H1 (cell line): Measurements from ENCODE around the gene TTC24. TPM values are rescaled to one million over a fixed set of nuclear protein-coding genes. Genes with fewer than 3 reads are reported as not detected.
A peak's percentile ranks its signal among the peaks of the same experiment; 100 is the strongest.

Source experiments
- CTCF ChIA-PET: fragments of 300-600 bp; sonication (Branson Sonifier 250); formaldehyde crosslinking; loops from one replicate; lab custom pipeline; 2021; ENCODE audit not compliant: partially characterized antibody; lab: Charles Lee
- POLR2A ChIA-PET: fragments of 300-600 bp; sonication (Branson Sonifier 250); formaldehyde crosslinking; loops from one replicate; lab custom pipeline; 2021; ENCODE audit warnings: inconsistent platforms; ENCODE audit not compliant: partially characterized antibody; lab: Charles Lee
- DNase-seq, 2 experiments: peaks; one replicate each; pipeline versions ENCODE4 v3.0.0 to v3.0.0-alpha.2; 2010 to 2022; ENCODE audit warnings: low spot score in 2 of 2, low read depth in 1 of 2, mixed read lengths in 1 of 2
- FAIRE-seq: peaks from 2 replicates; lab custom pipeline; 2011; peaks lifted over from hg19 to GRCh38; lab: Jason Lieb, UNC
- H2AFZ ChIP-seq: 2 replicates; pipeline ENCODE4 v1.8.1; 2012; ENCODE audit warnings: low read length, inconsistent platforms
- H2AK5ac ChIP-seq: 2 replicates; pipeline ENCODE4 v1.6.1; 2013; ENCODE audit warnings: low read depth, low read length
- H2BK120ac ChIP-seq: replicated peaks from 2 replicates; pipeline ENCODE3; 2013; ENCODE audit warnings: low read depth, low read length, inconsistent platforms
- H2BK12ac ChIP-seq: 2 replicates; pipeline ENCODE4 v1.6.1; 2013; ENCODE audit warnings: low read depth, low read length
- H2BK15ac ChIP-seq: 2 replicates; pipeline ENCODE4 v1.6.1; 2013; ENCODE audit warnings: low read length
- H2BK20ac ChIP-seq: 2 replicates; pipeline ENCODE4 v1.6.1; 2013; ENCODE audit warnings: low read length
- H2BK5ac ChIP-seq: 2 replicates; pipeline ENCODE4 v1.6.1; 2013; ENCODE audit warnings: low read depth, low read length
- H3K14ac ChIP-seq: 2 replicates; pipeline ENCODE4 v1.6.1; 2013; ENCODE audit warnings: inconsistent platforms; ENCODE audit not compliant: insufficient read length
- H3K18ac ChIP-seq: 2 replicates; pipeline ENCODE4 v1.6.1; 2013; ENCODE audit warnings: low read length; ENCODE audit errors: extremely low read depth
- H3K23ac ChIP-seq: 2 replicates; pipeline ENCODE4 v1.6.1; 2013; ENCODE audit warnings: inconsistent platforms; ENCODE audit not compliant: insufficient read length
- H3K23me2 ChIP-seq: 2 replicates; pipeline ENCODE4 v1.6.1; 2013; ENCODE audit warnings: low read depth, low read length
- H3K27ac ChIP-seq: 2 replicates; pipeline ENCODE4 v1.6.1; 2011; ENCODE audit warnings: low read depth, low read length, inconsistent platforms
- H3K27me3 ChIP-seq, 4 experiments: replicated peaks in 1 of 4; 1 replicate in 1 of 4; 2 replicates in 3 of 4; pipeline versions ENCODE4 v1.6.1 to v1.8.1; 2011 to 2013; ENCODE audit warnings: low read length in 3 of 4, mild to moderate bottlenecking in 3 of 4, inconsistent platforms in 2 of 4, mixed read lengths in 2 of 4, moderate library complexity in 1 of 4; ENCODE audit not compliant: control insufficient read depth in 3 of 4, insufficient read depth in 3 of 4; ENCODE audit errors: extremely low read depth in 1 of 4
- H3K36me3 ChIP-seq, 4 experiments: 2 replicates each; pipeline versions ENCODE4 v1.6.1 to v1.8.1; 2011 to 2013; ENCODE audit warnings: mild to moderate bottlenecking in 4 of 4, low read length in 3 of 4, moderate library complexity in 2 of 4, control low read depth in 1 of 4, inconsistent platforms in 1 of 4; ENCODE audit not compliant: insufficient read depth in 4 of 4, control insufficient read depth in 2 of 4
- H3K4ac ChIP-seq: replicated peaks from 2 replicates; pipeline ENCODE3; 2013; ENCODE audit warnings: low read length, low read depth, mixed read lengths, inconsistent platforms; ENCODE audit not compliant: insufficient read length
- H3K4me1 ChIP-seq, 4 experiments: replicated peaks in 1 of 4; 1 replicate in 1 of 4; 2 replicates in 3 of 4; pipeline versions ENCODE4 v1.6.1 to v1.8.1; 2011 to 2013; ENCODE audit warnings: low read length in 3 of 4, inconsistent platforms in 2 of 4, mixed read lengths in 1 of 4; ENCODE audit not compliant: insufficient read depth in 4 of 4, control insufficient read depth in 3 of 4
- H3K4me2 ChIP-seq, 2 experiments: 2 replicates each; pipeline versions ENCODE4 v1.6.1 to v1.8.1; 2011 to 2013; ENCODE audit warnings: low read depth in 2 of 2, low read length in 2 of 2, control low read depth in 1 of 2, inconsistent platforms in 1 of 2, mild to moderate bottlenecking in 1 of 2; ENCODE audit not compliant: insufficient read depth in 1 of 2
- H3K4me3 ChIP-seq, 4 experiments: fragments of 200-600, 300-600 bp in 1 of 4; sonication (generic), shearing (Covaris generic), sonication (Bioruptor Twin) in 1 of 4; 2 replicates each; pipeline versions ENCODE4 v1.5.1 to v1.8.1; 2011 to 2016; ENCODE audit warnings: low read length in 4 of 4, low read depth in 3 of 4, control low read depth in 2 of 4, inconsistent platforms in 2 of 4, mild to moderate bottlenecking in 2 of 4, mixed read lengths in 1 of 4, moderate library complexity in 1 of 4; ENCODE audit not compliant: insufficient read depth in 2 of 4; ENCODE audit errors: extremely low read depth in 1 of 4
- H3K56ac ChIP-seq: replicated peaks from 2 replicates; pipeline ENCODE3; 2013; ENCODE audit warnings: low read depth, mild to moderate bottlenecking, mixed read lengths, low read length, inconsistent platforms; ENCODE audit not compliant: insufficient read length
- H3K79me1 ChIP-seq: 2 replicates; pipeline ENCODE4 v1.6.1; 2013; ENCODE audit warnings: low read depth, low read length, control low read depth
- H3K79me2 ChIP-seq, 2 experiments: 2 replicates each; pipeline versions ENCODE4 v1.6.1 to v1.8.1; 2012 to 2013; ENCODE audit warnings: low read length in 2 of 2, mild to moderate bottlenecking in 2 of 2, inconsistent platforms in 1 of 2; ENCODE audit not compliant: insufficient read depth in 2 of 2, control insufficient read depth in 1 of 2
- H3K9ac ChIP-seq, 4 experiments: replicated peaks in 1 of 4; 1 replicate in 1 of 4; 2 replicates in 3 of 4; pipeline versions ENCODE4 v1.6.1 to v1.8.1; 2011 to 2013; ENCODE audit warnings: low read depth in 3 of 4, low read length in 3 of 4, control low read depth in 2 of 4, mild to moderate bottlenecking in 2 of 4, moderate library complexity in 2 of 4, inconsistent platforms in 1 of 4; ENCODE audit errors: extremely low read depth in 1 of 4
- H3K9me3 ChIP-seq, 2 experiments: 2 replicates each; pipeline versions ENCODE4 v1.6.1 to v1.8.1; 2012 to 2013; ENCODE audit warnings: mild to moderate bottlenecking in 2 of 2, moderate library complexity in 2 of 2, control low read depth in 1 of 2, inconsistent platforms in 1 of 2, low read depth in 1 of 2, low read length in 1 of 2, mixed read lengths in 1 of 2; ENCODE audit not compliant: insufficient read depth in 2 of 2
- H4K20me1 ChIP-seq, 2 experiments: replicated peaks in 1 of 2; 2 replicates each; pipeline versions ENCODE3 to v1.8.1; 2011 to 2013; ENCODE audit warnings: inconsistent platforms in 2 of 2, low read length in 2 of 2, mild to moderate bottlenecking in 1 of 2; ENCODE audit not compliant: insufficient read depth in 2 of 2, control insufficient read depth in 1 of 2
- H4K5ac ChIP-seq: 2 replicates; pipeline ENCODE4 v1.6.1; 2013; ENCODE audit warnings: low read length, low read depth, mixed read lengths, inconsistent platforms; ENCODE audit not compliant: insufficient read length
- H4K8ac ChIP-seq: 2 replicates; pipeline ENCODE4 v1.8.0; 2013; ENCODE audit warnings: mild to moderate bottlenecking, moderate library complexity, low read length, inconsistent platforms; ENCODE audit not compliant: insufficient read depth; ENCODE audit errors: extremely low read depth
- H4K91ac ChIP-seq: replicated peaks from 2 replicates; pipeline ENCODE3; 2013; ENCODE audit warnings: low read length, mixed read lengths, inconsistent platforms; ENCODE audit not compliant: insufficient read length
- JUN ChIP-seq: IDR thresholded peaks from 2 replicates; pipeline ENCODE4 v1.6.1; 2011; ENCODE audit warnings: low read depth, mild to moderate bottlenecking, improper control_type of control experiment, low read length
- RAD21 ChIP-seq, 2 experiments: IDR thresholded peaks in 1 of 2; conservative IDR thresholded peaks in 1 of 2; 2 replicates each; pipeline ENCODE4 v1.6.1; 2011; ENCODE audit warnings: low read depth in 2 of 2, low read length in 2 of 2, improper control_type of control experiment in 1 of 2, inconsistent platforms in 1 of 2, mild to moderate bottlenecking in 1 of 2, moderate library complexity in 1 of 2
- TCF12 ChIP-seq: IDR thresholded peaks from 2 replicates; pipeline ENCODE4 v1.6.1; 2011; ENCODE audit warnings: low read depth, mild to moderate bottlenecking, low read length
- WGBS, 2 experiments: shearing (Covaris generic) in 1 of 2; methylation state at CpG; one replicate each; pipeline versions ENCODE4 v1.1.6 to v1.1.7; 2013 to 2015; ENCODE audit warnings: low lambda C conversion rate in 2 of 2, mixed read lengths in 2 of 2, inconsistent platforms in 1 of 2, low coverage in 1 of 2, missing lambda C conversion rate in 1 of 2; ENCODE audit not compliant: insufficient replicate concordance in 2 of 2, insufficient coverage in 1 of 2, insufficient read length in 1 of 2; ENCODE audit errors: extremely low coverage in 1 of 2, missing lambda C conversion rate in 1 of 2; 5-methylcytosine and 5-hydroxymethylcytosine counted together
- polyA plus RNA-seq, 7 experiments: library from polyadenylated mRNA; depleted of rRNA in 3 of 7; stranded (reverse) in 5 of 7; unstranded in 2 of 7; fragments of >200 nt in 5 of 7; fragments of 200-250 nt in 2 of 7; gene quantifications; 1 replicate in 5 of 7; 2 replicates in 1 of 7; 4 replicates in 1 of 7; pipeline versions ENCODE4 v1.2.1 to v1.2.3, GENCODE V29; 2011 to 2013; ENCODE audit warnings: missing spikeins in 2 of 7, mixed read lengths in 2 of 7
- total RNA-seq: library from RNA; stranded (reverse); fragmentation: NEBNext Ultra II Directional; extraction: Animal tissue kit (Norgen Biotek cat#: 25700); gene quantifications from 2 replicates; pipeline ENCODE4 v1.2.1, GENCODE V29; 2021
- TF ChIP-seq, protein P1 (sequence below), 3 experiments: IDR thresholded peaks; 1 replicate in 2 of 3; 2 replicates in 1 of 3; pipeline versions ENCODE4 v1.5.1 to v1.6.1; 2011; ENCODE audit warnings: low read length in 3 of 3, mild to moderate bottlenecking in 3 of 3, inconsistent platforms in 2 of 3, low read depth in 1 of 3, moderate library complexity in 1 of 3; ENCODE audit not compliant: insufficient read depth in 1 of 3; ENCODE audit errors: control extremely low read depth in 1 of 3

Gene TTC24
- total and polyA plus RNA-seq, 2 of the 8 experiments (the other 6 are each of a cell fraction or from before 2014, with no cell fraction given), result 0.08 TPM; not detected in 1

DNA sequence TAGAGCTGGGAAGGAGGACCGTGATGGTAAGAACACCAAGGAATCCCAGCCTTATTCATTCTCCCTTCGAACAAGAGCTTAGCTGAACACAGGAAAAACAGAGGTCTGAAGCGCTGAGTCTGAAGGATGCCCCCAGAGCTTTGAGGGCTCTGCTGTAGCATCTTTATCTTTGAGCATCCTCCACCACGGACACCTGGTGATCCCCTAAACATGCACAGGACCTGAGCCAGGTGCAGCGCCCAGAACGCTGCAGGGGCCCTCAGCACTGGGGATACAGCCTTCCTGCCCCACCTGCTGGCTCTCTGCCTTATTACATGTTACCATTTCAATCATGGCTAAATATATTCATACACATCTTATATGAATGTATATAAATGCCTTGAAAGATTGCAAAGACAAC, 29.5 kb downstream of the TTC24 start:
- H3K27me3 ChIP-seq, result no peaks in the 10 kb centered on the region
- no peak overlapping the region for H3K27ac ChIP-seq
- no peak overlapping the region for H2AK5ac ChIP-seq
- no peak overlapping the region for H3K56ac ChIP-seq
- WGBS, 2 experiments, result 64% methylated on average over 6 of the region's 6 CpGs; no CpG with 5 or more reads in 1 of the 2 experiments
- H3K18ac ChIP-seq, result no peak overlapping the region
- H3K23me2 ChIP-seq, result no peaks in the 10 kb centered on the region
- no peaks in the 10 kb centered on the region for H3K9me3 ChIP-seq
- peak in 1 of 2 experiments; percentile 62 for DNase-seq
- no peak overlapping the region for H3K14ac ChIP-seq
- TF ChIP-seq JUN, result no peak
- TF ChIP-seq, protein P1, sequence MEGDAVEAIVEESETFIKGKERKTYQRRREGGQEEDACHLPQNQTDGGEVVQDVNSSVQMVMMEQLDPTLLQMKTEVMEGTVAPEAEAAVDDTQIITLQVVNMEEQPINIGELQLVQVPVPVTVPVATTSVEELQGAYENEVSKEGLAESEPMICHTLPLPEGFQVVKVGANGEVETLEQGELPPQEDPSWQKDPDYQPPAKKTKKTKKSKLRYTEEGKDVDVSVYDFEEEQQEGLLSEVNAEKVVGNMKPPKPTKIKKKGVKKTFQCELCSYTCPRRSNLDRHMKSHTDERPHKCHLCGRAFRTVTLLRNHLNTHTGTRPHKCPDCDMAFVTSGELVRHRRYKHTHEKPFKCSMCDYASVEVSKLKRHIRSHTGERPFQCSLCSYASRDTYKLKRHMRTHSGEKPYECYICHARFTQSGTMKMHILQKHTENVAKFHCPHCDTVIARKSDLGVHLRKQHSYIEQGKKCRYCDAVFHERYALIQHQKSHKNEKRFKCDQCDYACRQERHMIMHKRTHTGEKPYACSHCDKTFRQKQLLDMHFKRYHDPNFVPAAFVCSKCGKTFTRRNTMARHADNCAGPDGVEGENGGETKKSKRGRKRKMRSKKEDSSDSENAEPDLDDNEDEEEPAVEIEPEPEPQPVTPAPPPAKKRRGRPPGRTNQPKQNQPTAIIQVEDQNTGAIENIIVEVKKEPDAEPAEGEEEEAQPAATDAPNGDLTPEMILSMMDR (IDR thresholded peaks at IDR 0.05; ENCODE audit: control extremely low read depth in 1 of 3, insufficient read depth in 1 of 3, low read depth in 1 of 3, low read length in 3 of 3), result peak; percentile 65 to 71 (median 69)
- TF ChIP-seq RAD21 (IDR thresholded peaks at IDR 0.05 in 1 of 2, conservative IDR thresholded peaks at IDR 0.05 in 1 of 2; ENCODE audit: low read depth in 2 of 2, low read length in 2 of 2), result peak; percentile 53 to 67
- peak; percentile 76 for TF ChIP-seq TCF12
- H3K4me1 ChIP-seq, result no peaks in the 10 kb centered on the region
- no peaks in the 10 kb centered on the region for H3K36me3 ChIP-seq
- POLR2A ChIA-PET, result interaction anchor here (1.0 to 1.8 kb wide), 4 partner anchors 10 to 22 kb away, joined by 3 to 22 read pairs (median 4); partner anchors contain the start of genes HAPLN2 and NAXE
- no peak overlapping the region for H3K23ac ChIP-seq
- H3K4ac ChIP-seq, result no peak overlapping the region
- H2BK12ac ChIP-seq, result no peak overlapping the region
- no peak overlapping the region for H4K91ac ChIP-seq
- H4K20me1 ChIP-seq, result no peaks in the 10 kb centered on the region
- no peak overlapping the region for H3K4me3 ChIP-seq
- H2BK120ac ChIP-seq, result no peak overlapping the region
- H3K79me1 ChIP-seq, result no peaks in the 10 kb centered on the region
- H2BK15ac ChIP-seq, result no peak overlapping the region; the same call in 1 of the 2 replicates
- H4K5ac ChIP-seq, result no peak overlapping the region
- peak; percentile 39 for FAIRE-seq
- H3K79me2 ChIP-seq, result no peaks in the 10 kb centered on the region
- CTCF ChIA-PET, result interaction anchor here (1.0 to 6.4 kb wide), 21 partner anchors 9 to 229 kb away, joined by 3 to 55 read pairs (median 5); partner anchors contain the start of genes HAPLN2, NAXE and TTC24
- H2AFZ ChIP-seq, result no peak overlapping the region
- H2BK20ac ChIP-seq, result no peak overlapping the region
- H4K8ac ChIP-seq, result no peak overlapping the region
- no peak overlapping the region for H2BK5ac ChIP-seq
- H3K9ac ChIP-seq, result no peak overlapping the region
- no peak overlapping the region for H3K4me2 ChIP-seq
